GM12878 (cell line): ENCODE results near the gene TOX2. TPM values are rescaled to one million over a fixed set of nuclear protein-coding genes. Genes with fewer than 3 reads are reported as not detected.

Source experiments
- ATAC-seq: fragments of 200-7000 bp; cut with Tn5 transposase; 3 replicates; pipeline ENCODE4 v1.9.1; 2020; ENCODE audit warnings: mild to moderate bottlenecking, moderate library complexity
- BruUV-seq: library from RNA; stranded (reverse); fragments of 400-500 nt; replicated peaks from 2 replicates; lab custom pipeline; 2021; lab: Mats Ljungman, UMichigan
- CTCF ChIA-PET: fragments of 300-600 bp; sonication (Branson Sonifier 250); formaldehyde crosslinking; extraction: SDS; loops from one replicate; lab custom pipeline; 2021; ENCODE audit warnings: inconsistent platforms; lab: Yijun Ruan, JAX
- POLR2A ChIA-PET: fragments of 350-600 bp; formaldehyde crosslinking; extraction: SDS; loops from one replicate; lab custom pipeline; 2021; ENCODE audit warnings: inconsistent platforms; lab: Charles Lee
- RAD21 ChIA-PET: fragments of 300-600 bp; sonication (Branson Sonifier 250); formaldehyde crosslinking; loops from one replicate; lab custom pipeline; 2023; ENCODE audit warnings: antibody characterized with exemption; ENCODE audit not compliant: unreplicated experiment; lab: Charles Lee
- SMC1A ChIA-PET: fragments of 300-600 bp; sonication (Branson Sonifier 250); formaldehyde crosslinking; loops from one replicate; lab custom pipeline; 2023; ENCODE audit not compliant: unreplicated experiment, uncharacterized antibody; lab: Charles Lee
- DNase-seq: peaks from one replicate; pipeline ENCODE4 v3.0.0-alpha.2; 2011; ENCODE audit warnings: low read depth, low spot score
- FAIRE-seq: peaks from 3 replicates; lab custom pipeline; 2011; peaks lifted over from hg19 to GRCh38; lab: Jason Lieb, UNC
- H2AFZ ChIP-seq: 2 replicates; pipeline ENCODE4 v1.6.0; 2011; ENCODE audit warnings: low read depth, low read length, control low read depth; ENCODE audit not compliant: control insufficient read depth
- H3K27ac ChIP-seq: 2 replicates; pipeline ENCODE4 v1.5.1; 2011; ENCODE audit warnings: control low read depth; ENCODE audit not compliant: control insufficient read depth, insufficient read depth
- H3K27me3 ChIP-seq, 2 experiments: replicated peaks in 1 of 2; 2 replicates each; pipeline versions ENCODE4 v1.6.0 to v1.6.1; 2011; ENCODE audit warnings: low read length in 1 of 2; ENCODE audit not compliant: control insufficient read depth in 2 of 2, insufficient read depth in 2 of 2
- H3K36me3 ChIP-seq, 2 experiments: 2 replicates each; pipeline ENCODE4 v1.5.1; 2011; ENCODE audit warnings: low read length in 1 of 2; ENCODE audit not compliant: control insufficient read depth in 2 of 2, insufficient read depth in 2 of 2
- H3K4me1 ChIP-seq: 2 replicates; pipeline ENCODE4 v1.6.1; 2011; ENCODE audit warnings: mild to moderate bottlenecking, low read length, moderate library complexity, mixed read lengths; ENCODE audit not compliant: control insufficient read depth, insufficient read depth
- H3K4me2 ChIP-seq: 2 replicates; pipeline ENCODE4 v1.6.0; 2011; ENCODE audit warnings: control low read depth; ENCODE audit not compliant: control insufficient read depth, insufficient read depth
- H3K4me3 ChIP-seq: fragments of 200-600 bp; sonication (generic); 2 replicates; pipeline ENCODE4 v1.5.1; 2016
- H3K79me2 ChIP-seq: 2 replicates; pipeline ENCODE4 v1.6.0; 2011; ENCODE audit warnings: low read length; ENCODE audit not compliant: control insufficient read depth, insufficient read depth
- H3K9ac ChIP-seq: 2 replicates; pipeline ENCODE4 v1.8.0; 2011; ENCODE audit warnings: low read length, control low read depth, mixed read lengths; ENCODE audit not compliant: control insufficient read depth, insufficient read depth
- H3K9me3 ChIP-seq: replicated peaks from 3 replicates; pipeline ENCODE4 v1.5.1; 2011; ENCODE audit warnings: mild to moderate bottlenecking, low read length; ENCODE audit not compliant: control insufficient read depth, insufficient read depth
- H4K20me1 ChIP-seq: 2 replicates; pipeline ENCODE4 v1.6.0; 2011; ENCODE audit not compliant: control insufficient read depth, insufficient read depth
- NFIC ChIP-seq: IDR thresholded peaks from 2 replicates; pipeline ENCODE4 v1.6.1; 2012; ENCODE audit warnings: low read depth, mild to moderate bottlenecking, inconsistent platforms, low read length, moderate library complexity
- NR2C2 ChIP-seq: IDR thresholded peaks from 2 replicates; pipeline ENCODE4 v1.6.1; 2011; ENCODE audit warnings: borderline replicate concordance, low read depth; ENCODE audit not compliant: control insufficient read depth, insufficient read length
- RUNX3 ChIP-seq: IDR thresholded peaks from 2 replicates; pipeline ENCODE4 v1.6.1; 2012; ENCODE audit warnings: low read length, inconsistent platforms
- WGBS: methylation state at CpG from one replicate; pipeline ENCODE4 v1.1.6; 2016; ENCODE audit warnings: low lambda C conversion rate; ENCODE audit not compliant: insufficient replicate concordance, insufficient coverage; ENCODE audit errors: missing lambda C conversion rate; 5-methylcytosine and 5-hydroxymethylcytosine counted together
- in situ Hi-C: fragments of 300-500 bp; cut with MboI; formaldehyde crosslinking; loops from 9 replicates; pipeline ENCODE4 v1.14.3; 2018; ENCODE audit warnings: mixed read lengths
- intact Hi-C: fragments of 100-400 bp; cut with micrococcal nuclease; formaldehyde crosslinking; loops from one replicate; pipeline ENCODE4 v1.14.2; 2022; ENCODE audit not compliant: unreplicated experiment
- polyA plus RNA-seq, 11 experiments: library from polyadenylated mRNA; depleted of rRNA in 4 of 11; unstranded in 6 of 11; stranded (reverse) in 5 of 11; fragments of >200 nt; fragmentation: Nextera tagmentation in 4 of 11; fragmentation: Illumina TruSeq in 1 of 11; extraction: Ambion mirVana in 4 of 11; extraction: Trizol in 1 of 11; gene quantifications; 1 replicate in 1 of 11; 2 replicates in 10 of 11; pipeline versions ENCODE4 v1.2.1 to v1.2.3, GENCODE V29; 2011 to 2016; ENCODE audit warnings: inconsistent platforms in 2 of 11, missing spikeins in 2 of 11, low read depth in 1 of 11
- total RNA-seq, 4 experiments: library from RNA; depleted of rRNA in 3 of 4; stranded (reverse); fragments of >200 nt in 3 of 4; fragmentation: Illumina TruSeq in 1 of 4; extraction: Trizol in 1 of 4; gene quantifications; 2 replicates each; pipeline versions ENCODE4 v1.2.1 to v1.2.3, GENCODE V29; 2013 to 2021
- TF ChIP-seq, protein P1 (sequence below): fragments of 450-650 bp; IDR thresholded peaks from 2 replicates; pipeline ENCODE4 v1.6.1; 2016; ENCODE audit warnings: mild to moderate bottlenecking

TOX2 gene
- total and polyA plus RNA-seq, 10 of the 15 experiments (the other 5 are each of a cell fraction or from before 2014, with no cell fraction given), result 2.6 to 40.5 (median 7.9) TPM

DNA sequence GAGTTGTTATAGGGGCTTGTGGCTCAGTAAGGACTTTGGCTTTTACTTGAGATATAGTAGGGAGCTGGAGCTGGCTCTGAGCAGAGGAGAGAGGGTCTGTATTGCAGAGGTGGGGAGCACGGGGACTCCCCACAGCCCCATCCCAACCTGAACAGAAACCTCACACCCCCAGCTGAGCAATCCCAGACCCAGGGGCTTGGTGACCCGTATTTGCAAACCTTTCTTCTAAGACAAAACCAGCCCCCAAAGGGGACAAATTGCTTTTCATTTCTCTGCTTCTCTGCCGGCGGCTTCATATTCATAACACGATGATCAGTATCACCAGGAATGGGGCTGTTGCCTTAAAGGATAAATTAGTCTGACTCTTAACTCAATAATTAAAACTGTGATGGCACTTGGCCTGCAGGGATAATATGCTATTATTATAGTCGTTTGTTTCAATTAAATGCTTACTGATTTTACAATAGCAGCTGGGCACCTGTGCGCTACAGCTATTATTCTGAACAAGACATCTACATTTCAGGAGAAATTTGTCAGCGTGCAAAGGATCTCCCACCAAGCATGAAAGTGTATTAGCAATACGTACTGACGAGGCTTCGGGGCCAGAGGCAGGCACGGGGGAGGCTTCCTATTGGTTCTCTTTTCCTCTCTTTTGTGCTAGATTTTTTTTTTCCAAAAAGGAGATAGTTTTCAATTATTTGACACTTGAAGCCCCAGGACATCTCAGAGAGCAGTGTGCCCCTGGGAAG lies 118.1 kb downstream of the TOX2 start (continued):
- TF ChIP-seq, protein P1, sequence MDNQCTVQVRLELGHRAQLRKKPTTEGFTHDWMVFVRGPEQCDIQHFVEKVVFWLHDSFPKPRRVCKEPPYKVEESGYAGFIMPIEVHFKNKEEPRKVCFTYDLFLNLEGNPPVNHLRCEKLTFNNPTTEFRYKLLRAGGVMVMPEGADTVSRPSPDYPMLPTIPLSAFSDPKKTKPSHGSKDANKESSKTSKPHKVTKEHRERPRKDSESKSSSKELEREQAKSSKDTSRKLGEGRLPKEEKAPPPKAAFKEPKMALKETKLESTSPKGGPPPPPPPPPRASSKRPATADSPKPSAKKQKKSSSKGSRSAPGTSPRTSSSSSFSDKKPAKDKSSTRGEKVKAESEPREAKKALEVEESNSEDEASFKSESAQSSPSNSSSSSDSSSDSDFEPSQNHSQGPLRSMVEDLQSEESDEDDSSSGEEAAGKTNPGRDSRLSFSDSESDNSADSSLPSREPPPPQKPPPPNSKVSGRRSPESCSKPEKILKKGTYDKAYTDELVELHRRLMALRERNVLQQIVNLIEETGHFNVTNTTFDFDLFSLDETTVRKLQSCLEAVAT, result no peak

DNA sequence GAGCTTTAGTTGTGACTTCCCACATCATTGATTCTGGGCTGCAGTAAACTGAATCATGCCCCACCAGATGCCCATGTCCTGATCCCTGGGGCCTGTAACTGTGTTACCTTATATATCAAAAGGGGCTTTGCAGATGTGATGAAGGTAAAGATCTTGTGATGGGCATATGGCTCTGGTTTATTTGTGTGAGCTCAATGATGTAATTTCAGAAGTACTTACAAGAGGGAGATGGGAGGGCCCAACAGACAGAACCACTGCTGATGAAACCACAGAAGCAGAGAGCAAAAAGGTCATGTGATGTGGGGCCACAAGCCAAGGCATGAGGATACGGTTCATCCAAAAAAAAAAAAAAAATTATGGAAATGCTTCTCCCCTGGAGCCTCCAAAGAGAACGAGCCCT lies 118.7 kb downstream of the TOX2 start:
- no peaks in the 10 kb centered on the region for H3K79me2 ChIP-seq
- TF ChIP-seq NR2C2 (no peak), NFIC (no peak), RUNX3 (peak; percentile 44)
- TF ChIP-seq, protein P1, result no peak
- H3K9me3 ChIP-seq, result no peaks in the 10 kb centered on the region; the same call in 2 of the 3 replicates
- H3K36me3 ChIP-seq, result no peaks in the 10 kb centered on the region
- SMC1A ChIA-PET, result interaction anchor here (1.0 to 1.5 kb wide), 2 partner anchors 14 to 26 kb away, joined by 3 read pairs; no protein-coding TSS in a partner anchor
- peaks cover 20% of the 10 kb centered on the region for H3K4me1 ChIP-seq
- no peak overlapping the region for H2AFZ ChIP-seq
- RAD21 ChIA-PET, result interaction anchor here (0.6 to 1.2 kb wide), 3 partner anchors 20 to 91 kb away, joined by 3 read pairs; no protein-coding TSS in a partner anchor
- CTCF ChIA-PET, result interaction anchor here (1.7 kb wide), 1 partner anchor 31 kb away, joined by 5 read pairs; no protein-coding TSS in a partner anchor
- WGBS, result 43% methylated on average over 2 of the region's 2 CpGs
- no TSS peak for BruUV-seq
- POLR2A ChIA-PET, result no interaction called here
- no peaks in the 10 kb centered on the region for H3K27me3 ChIP-seq
- intact Hi-C loops (no loop called here), in situ Hi-C loops (no loop called here)
- ATAC-seq (no peak), FAIRE-seq (no peak), DNase-seq (no peak)
- no peak overlapping the region for H3K9ac ChIP-seq
- no peak overlapping the region for H3K4me2 ChIP-seq
- no peak overlapping the region for H3K4me3 ChIP-seq
- no peaks in the 10 kb centered on the region for H4K20me1 ChIP-seq
- H3K27ac ChIP-seq, result no peak overlapping the region
